ENCODE measurements around the gene FOXG1. TPM values are rescaled to one million over a fixed set of nuclear protein-coding genes. Genes with fewer than 3 reads are reported as not detected.

Gene FOXG1
- total RNA-seq, 2 donors from 2014 or later: not detected

DNA sequence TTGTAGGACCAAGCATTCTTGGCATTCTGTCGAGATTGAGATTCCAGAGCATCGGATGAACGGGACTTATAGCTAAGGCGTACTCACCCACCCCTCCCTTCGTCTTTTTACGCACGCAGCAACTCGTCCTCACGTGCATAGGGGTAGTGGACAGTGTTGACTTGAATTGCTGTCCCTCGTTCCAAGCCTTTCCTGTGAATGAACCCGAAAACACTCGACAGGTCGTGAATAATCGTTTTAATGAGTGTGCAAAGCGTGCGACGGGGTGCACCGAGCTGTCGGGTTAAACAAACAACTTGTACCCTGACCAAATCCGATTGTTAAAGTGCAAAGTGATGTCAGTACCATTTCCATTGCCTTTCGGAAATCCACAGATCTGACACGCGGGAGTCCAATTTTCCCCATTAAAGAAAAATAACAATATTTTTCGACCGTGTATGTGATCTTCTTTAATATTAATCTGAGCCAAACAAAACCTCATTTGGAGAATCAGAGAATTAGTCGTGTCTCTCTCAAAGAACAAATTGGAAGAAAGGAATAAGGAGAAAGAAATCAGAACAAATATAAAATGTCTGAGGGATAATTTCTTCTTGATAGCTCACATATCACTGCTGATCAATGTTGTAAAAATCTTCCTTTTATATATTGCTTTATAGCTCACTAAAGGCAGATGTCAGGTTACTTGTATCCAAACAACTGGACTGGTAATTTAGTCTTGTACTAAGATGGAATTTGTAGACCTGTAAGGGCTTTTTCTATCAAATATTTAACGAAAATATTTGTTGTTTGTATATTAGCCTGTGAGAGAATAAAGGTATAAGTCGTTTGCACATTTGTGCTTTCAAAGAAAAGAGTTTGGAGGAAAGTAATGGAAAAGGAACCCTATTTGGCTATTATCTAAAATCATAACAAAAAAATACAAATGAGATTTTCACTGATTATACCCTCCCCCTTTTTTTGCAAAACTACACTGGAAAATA lies 11.8 kb downstream of the FOXG1 start:
- Histone ChIP-seq H3K27me3 (peaks cover 0 to 43% of the 10 kb centered on the region in 2 donors), H3K36me3 (replicated peaks in 1 of 2; ENCODE audit: insufficient read depth in 1 of 2, low read depth in 2 of 2) (no peaks in the 10 kb centered on the region), H3K4me1 (peaks cover 10% of the 10 kb centered on the region), H3K9me3 (no peaks in the 10 kb centered on the region), H3K4me3 (no peak overlapping the region), H3K27ac (no peak overlapping the region)
- DNase-seq: no peak
- intact Hi-C loops (cut with DNase I): no loop called here
- WGBS, 2 donors: 4% methylated on average over 28 of the region's 28 CpGs
- no peak for TF ChIP-seq POLR2A (IDR thresholded peaks at IDR 0.05)
- TF ChIP-seq, protein P1, sequence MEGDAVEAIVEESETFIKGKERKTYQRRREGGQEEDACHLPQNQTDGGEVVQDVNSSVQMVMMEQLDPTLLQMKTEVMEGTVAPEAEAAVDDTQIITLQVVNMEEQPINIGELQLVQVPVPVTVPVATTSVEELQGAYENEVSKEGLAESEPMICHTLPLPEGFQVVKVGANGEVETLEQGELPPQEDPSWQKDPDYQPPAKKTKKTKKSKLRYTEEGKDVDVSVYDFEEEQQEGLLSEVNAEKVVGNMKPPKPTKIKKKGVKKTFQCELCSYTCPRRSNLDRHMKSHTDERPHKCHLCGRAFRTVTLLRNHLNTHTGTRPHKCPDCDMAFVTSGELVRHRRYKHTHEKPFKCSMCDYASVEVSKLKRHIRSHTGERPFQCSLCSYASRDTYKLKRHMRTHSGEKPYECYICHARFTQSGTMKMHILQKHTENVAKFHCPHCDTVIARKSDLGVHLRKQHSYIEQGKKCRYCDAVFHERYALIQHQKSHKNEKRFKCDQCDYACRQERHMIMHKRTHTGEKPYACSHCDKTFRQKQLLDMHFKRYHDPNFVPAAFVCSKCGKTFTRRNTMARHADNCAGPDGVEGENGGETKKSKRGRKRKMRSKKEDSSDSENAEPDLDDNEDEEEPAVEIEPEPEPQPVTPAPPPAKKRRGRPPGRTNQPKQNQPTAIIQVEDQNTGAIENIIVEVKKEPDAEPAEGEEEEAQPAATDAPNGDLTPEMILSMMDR (IDR thresholded peaks at IDR 0.05): no peak
- no peak for ATAC-seq

DNA sequence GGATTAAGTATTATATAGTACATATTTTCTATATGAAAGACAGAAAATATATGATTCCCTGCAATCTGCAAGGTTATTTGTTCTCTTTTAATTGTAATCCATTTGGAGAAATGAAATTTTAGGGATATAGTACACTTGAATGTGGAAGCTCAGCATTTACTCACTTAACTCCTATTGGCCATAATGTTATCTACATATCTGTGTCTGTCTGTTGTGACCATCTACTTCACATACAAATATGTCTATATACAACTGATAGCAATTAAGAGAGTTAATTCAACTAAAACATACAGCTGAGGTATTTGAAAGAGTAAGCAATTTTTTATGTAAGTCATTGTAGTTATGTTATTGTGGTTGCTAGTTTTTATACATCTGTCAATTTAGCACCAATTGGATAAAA lies 12.9 kb downstream of the FOXG1 start:
- no peak for DNase-seq
- Histone ChIP-seq H3K27ac (no peak overlapping the region), H3K36me3 (replicated peaks in 1 of 2; ENCODE audit: insufficient read depth in 1 of 2, low read depth in 2 of 2) (no peaks in the 10 kb centered on the region), H3K27me3 (peaks cover 0 to 43% of the 10 kb centered on the region in 2 donors), H3K9me3 (no peaks in the 10 kb centered on the region), H3K4me1 (peaks cover 5% of the 10 kb centered on the region), H3K4me3 (no peak overlapping the region)
- TF ChIP-seq POLR2A (IDR thresholded peaks at IDR 0.05): no peak
- TF ChIP-seq, protein P1 (IDR thresholded peaks at IDR 0.05): no peak
- ATAC-seq: no peak
- intact Hi-C loops (cut with DNase I): no loop called here

DNA sequence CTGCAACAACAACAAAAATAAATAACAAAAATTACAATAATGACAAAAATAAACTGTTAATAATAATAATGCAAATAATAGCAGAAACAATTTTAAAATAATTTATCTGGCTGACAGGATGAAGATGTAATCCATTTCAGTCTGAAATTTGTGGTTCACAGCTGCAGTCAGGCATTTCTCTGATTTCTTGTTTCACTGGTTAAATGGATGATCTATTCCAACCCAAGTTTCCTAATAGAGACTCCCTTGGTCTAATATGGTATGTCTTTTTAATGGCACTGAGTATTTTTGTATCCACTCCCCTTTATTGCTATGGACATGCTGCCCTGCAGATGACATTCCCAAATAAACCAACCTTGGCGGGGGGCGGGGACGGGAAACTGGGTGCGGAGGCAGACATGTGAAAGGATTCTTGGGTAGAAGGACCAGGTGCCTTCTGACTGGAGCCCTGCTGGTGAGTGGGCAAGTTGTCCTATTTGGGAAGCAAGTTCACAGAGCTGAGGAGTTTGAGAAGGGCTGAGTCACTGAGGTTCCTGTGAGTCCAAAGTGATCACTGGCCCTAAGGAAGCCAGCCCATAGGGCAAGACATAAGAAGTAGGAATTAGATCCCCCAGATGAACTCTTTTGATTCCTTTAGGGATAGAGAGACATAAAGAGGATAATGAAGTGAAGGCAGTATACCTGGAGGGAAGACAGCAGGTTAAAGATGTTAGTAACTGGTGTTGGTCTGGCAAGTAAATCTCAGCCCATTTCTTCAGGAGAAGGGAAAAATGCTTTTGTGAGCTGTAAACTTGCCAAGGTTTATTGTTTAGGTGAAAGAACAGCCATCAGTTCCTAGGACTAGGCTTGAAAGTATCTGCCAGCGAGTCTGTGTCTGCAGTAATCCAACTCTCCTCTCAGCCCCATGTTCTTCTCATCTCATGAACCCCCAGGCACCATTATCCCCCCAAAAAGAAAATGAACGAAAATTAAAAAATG lies 14.5 kb downstream of the FOXG1 start:
- ATAC-seq: no peak
- Histone ChIP-seq H3K4me3 (no peak overlapping the region), H3K36me3 (replicated peaks in 1 of 2; ENCODE audit: insufficient read depth in 1 of 2, low read depth in 2 of 2) (no peaks in the 10 kb centered on the region), H3K27ac (no peak overlapping the region), H3K27me3 (peaks cover 0 to 44% of the 10 kb centered on the region in 2 donors), H3K9me3 (no peaks in the 10 kb centered on the region), H3K4me1 (peaks cover 9% of the 10 kb centered on the region)
- intact Hi-C loops (cut with DNase I): no loop called here
- TF ChIP-seq, protein P1 (IDR thresholded peaks at IDR 0.05): no peak
- TF ChIP-seq POLR2A (IDR thresholded peaks at IDR 0.05): no peak
- WGBS, 2 donors: 5 to 7% methylated on average over 6 of the region's 6 CpGs
- no peak for DNase-seq

DNA sequence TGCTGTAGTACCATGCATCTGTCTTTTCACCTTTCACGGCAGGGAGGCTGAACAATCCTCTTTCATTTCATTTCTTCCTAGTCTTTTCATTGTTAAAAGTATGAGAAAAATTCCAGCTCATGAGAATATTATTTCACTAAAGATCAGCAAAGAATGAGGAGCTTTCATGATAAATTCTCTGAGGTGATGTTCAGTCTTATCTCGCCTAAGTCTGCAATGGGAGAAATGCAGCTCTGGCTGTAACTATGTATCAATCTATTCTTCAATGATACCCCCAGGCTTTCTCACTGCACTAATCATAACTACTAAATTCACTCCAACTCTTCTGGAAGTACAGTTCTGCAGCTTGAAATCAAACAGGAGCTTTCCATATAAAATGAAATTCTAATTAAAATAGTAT lies 15.7 kb downstream of the FOXG1 start:
- no peaks in the 10 kb centered on the region for H3K36me3 ChIP-seq (replicated peaks in 1 of 2; ENCODE audit: insufficient read depth in 1 of 2, low read depth in 2 of 2)
- H3K27me3 ChIP-seq: peaks cover 0 to 36% of the 10 kb centered on the region in 2 donors
- intact Hi-C loops (cut with DNase I): no loop called here

More for the DNA sequence above, 15.7 kb downstream of the FOXG1 start:
- 17 to 36% methylated on average over 2 of the region's 2 CpGs for WGBS, 2 donors
- no peak for ATAC-seq
- no peak for DNase-seq
- TF ChIP-seq, protein P1 (IDR thresholded peaks at IDR 0.05): no peak
- TF ChIP-seq POLR2A (IDR thresholded peaks at IDR 0.05): no peak
- Histone ChIP-seq H3K4me3 (no peak overlapping the region), H3K4me1 (peaks cover 9% of the 10 kb centered on the region), H3K27ac (no peak overlapping the region), H3K9me3 (no peaks in the 10 kb centered on the region)

Measured in body of pancreas (tissue), 4 donors.